AG04450 (cell line): ENCODE measurements around the gene GNPTG. TPM values are rescaled to one million over a fixed set of nuclear protein-coding genes. Genes with fewer than 3 reads are reported as not detected.

ENCODE experiments used
- CTCF ChIA-PET: fragments of 300-600, 350-600 bp; formaldehyde crosslinking; extraction: SDS; loops from one replicate; lab custom pipeline; 2022; ENCODE audit warnings: antibody characterized with exemption, inconsistent platforms; lab: Charles Lee
- POLR2A ChIA-PET: fragments of 350-600 bp; formaldehyde crosslinking; extraction: SDS; loops from one replicate; lab custom pipeline; 2021; ENCODE audit warnings: antibody characterized with exemption, inconsistent platforms; lab: Yijun Ruan, JAX
- DNase-seq: peaks from one replicate; pipeline ENCODE4 v3.0.0-alpha.2; 2011; ENCODE audit warnings: low read depth, low spot score
- H3K27ac ChIP-seq: one replicate; pipeline ENCODE4 v1.5.1; 2012; ENCODE audit warnings: low read depth, low read length, control low read depth
- H3K27me3 ChIP-seq: one replicate; pipeline ENCODE4 v1.6.0; 2012; ENCODE audit warnings: low read length; ENCODE audit not compliant: control insufficient read depth, insufficient read depth
- H3K4me3 ChIP-seq: 2 replicates; pipeline ENCODE4 v1.5.1; 2011; ENCODE audit warnings: mild to moderate bottlenecking, low read depth, low read length, control low read depth
- H3K9me3 ChIP-seq: 2 replicates; pipeline ENCODE4 v1.5.1; 2012; ENCODE audit warnings: low read length; ENCODE audit not compliant: control insufficient read depth, insufficient read depth
- CTCF ChIP-seq: IDR thresholded peaks from 2 replicates; pipeline ENCODE4 v1.5.1; 2011; ENCODE audit warnings: low read depth, low read length, control low read depth, inconsistent platforms
- polyA plus RNA-seq: library from polyadenylated mRNA; depleted of rRNA; stranded (reverse); fragments of >200 nt; gene quantifications from 2 replicates; pipeline ENCODE4 v1.2.3, GENCODE V29; 2011

GNPTG gene
- polyA plus RNA-seq, 1 experiment: 40.5 TPM

- POLR2A ChIA-PET: no interaction called here
- Histone ChIP-seq H3K4me3 (no peak overlapping the region), H3K27ac (no peak overlapping the region), H3K27me3 (peaks cover 7% of the 10 kb centered on the region), H3K9me3 (no peaks in the 10 kb centered on the region; the same call in 1 of the 2 replicates)
- no peak for DNase-seq
- TF ChIP-seq CTCF: no peak
- CTCF ChIA-PET: no interaction called here
These were observed 10.8 kb upstream of the GNPTG start for GRCh38 chr16:1340730-1341494.

- POLR2A ChIA-PET: no interaction called here
- CTCF ChIA-PET: no interaction called here
- TF ChIP-seq CTCF: no peak
These were observed 10.0 kb upstream of the GNPTG start for GRCh38 chr16:1341495-1342420.

GRCh38 chr16:1342526-1343427, 9.0 kb upstream of the GNPTG start:
- Histone ChIP-seq H3K27ac (no peak overlapping the region), H3K9me3 (no peaks in the 10 kb centered on the region; the same call in 1 of the 2 replicates), H3K27me3 (no peaks in the 10 kb centered on the region), H3K4me3 (0 out of 2 replicates have a peak overlapping the region, but pooled peaks have one; percentile 10)
- DNase-seq: peak; percentile 43
- ChIA-PET CTCF (no interaction called here), POLR2A (no interaction called here)
- no peak for TF ChIP-seq CTCF

More at GRCh38 chr16:1341495-1342420, 10.0 kb upstream of the GNPTG start:
- no peak overlapping the region for H3K4me3 ChIP-seq
- no peaks in the 10 kb centered on the region for H3K27me3 ChIP-seq
- DNase-seq: no peak
- H3K9me3 ChIP-seq: no peaks in the 10 kb centered on the region; the same call in 1 of the 2 replicates
- no peak overlapping the region for H3K27ac ChIP-seq

GRCh38 chr16:1343428-1344242, 8.1 kb upstream of the GNPTG start:
- H3K4me3 ChIP-seq: 0 out of 2 replicates have a peak overlapping the region, but pooled peaks have one; percentile 10
- H3K27ac ChIP-seq: no peak overlapping the region
- no peak for DNase-seq
- ChIA-PET CTCF (interaction anchor here (0.5 to 0.6 kb wide), 2 partner anchors 10 to 13 kb away, joined by 3 to 6 read pairs; no protein-coding TSS in a partner anchor), POLR2A (interaction anchor here (0.6 to 0.7 kb wide), 2 partner anchors 20 to 607 kb away, joined by 3 read pairs; no protein-coding TSS in a partner anchor)
- no peaks in the 10 kb centered on the region; the same call in 1 of the 2 replicates for H3K9me3 ChIP-seq
- no peak for TF ChIP-seq CTCF
- H3K27me3 ChIP-seq: no peaks in the 10 kb centered on the region
